AG04450 (cell line): ENCODE results near the gene ARHGDIG. TPM values are rescaled to one million over a fixed set of nuclear protein-coding genes. Genes with fewer than 3 reads are reported as not detected.

Experiments used
- CTCF ChIA-PET: fragments of 300-600, 350-600 bp; formaldehyde crosslinking; extraction: SDS; loops from one replicate; lab custom pipeline; 2022; ENCODE audit warnings: antibody characterized with exemption, inconsistent platforms; lab: Charles Lee
- POLR2A ChIA-PET: fragments of 350-600 bp; formaldehyde crosslinking; extraction: SDS; loops from one replicate; lab custom pipeline; 2021; ENCODE audit warnings: antibody characterized with exemption, inconsistent platforms; lab: Yijun Ruan, JAX
- DNase-seq: peaks from one replicate; pipeline ENCODE4 v3.0.0-alpha.2; 2011; ENCODE audit warnings: low read depth, low spot score
- H3K27ac ChIP-seq: one replicate; pipeline ENCODE4 v1.5.1; 2012; ENCODE audit warnings: low read depth, low read length, control low read depth
- H3K27me3 ChIP-seq: one replicate; pipeline ENCODE4 v1.6.0; 2012; ENCODE audit warnings: low read length; ENCODE audit not compliant: control insufficient read depth, insufficient read depth
- H3K4me3 ChIP-seq: 2 replicates; pipeline ENCODE4 v1.5.1; 2011; ENCODE audit warnings: mild to moderate bottlenecking, low read depth, low read length, control low read depth
- H3K9me3 ChIP-seq: 2 replicates; pipeline ENCODE4 v1.5.1; 2012; ENCODE audit warnings: low read length; ENCODE audit not compliant: control insufficient read depth, insufficient read depth
- polyA plus RNA-seq: library from polyadenylated mRNA; depleted of rRNA; stranded (reverse); fragments of >200 nt; gene quantifications from 2 replicates; pipeline ENCODE4 v1.2.3, GENCODE V29; 2011
- TF ChIP-seq, protein P1 (sequence below): IDR thresholded peaks from 2 replicates; pipeline ENCODE4 v1.5.1; 2011; ENCODE audit warnings: low read depth, low read length, control low read depth, inconsistent platforms

The ARHGDIG gene
- polyA plus RNA-seq, 1 experiment = not detected

- Histone ChIP-seq H3K4me3 (no peak overlapping the region), H3K27ac (no peak overlapping the region), H3K9me3 (peaks cover 3% of the 10 kb centered on the region), H3K27me3 (no peaks in the 10 kb centered on the region)
- ChIA-PET POLR2A (no interaction called here), CTCF (no interaction called here)
- no peak for DNase-seq
- TF ChIP-seq, protein P1, sequence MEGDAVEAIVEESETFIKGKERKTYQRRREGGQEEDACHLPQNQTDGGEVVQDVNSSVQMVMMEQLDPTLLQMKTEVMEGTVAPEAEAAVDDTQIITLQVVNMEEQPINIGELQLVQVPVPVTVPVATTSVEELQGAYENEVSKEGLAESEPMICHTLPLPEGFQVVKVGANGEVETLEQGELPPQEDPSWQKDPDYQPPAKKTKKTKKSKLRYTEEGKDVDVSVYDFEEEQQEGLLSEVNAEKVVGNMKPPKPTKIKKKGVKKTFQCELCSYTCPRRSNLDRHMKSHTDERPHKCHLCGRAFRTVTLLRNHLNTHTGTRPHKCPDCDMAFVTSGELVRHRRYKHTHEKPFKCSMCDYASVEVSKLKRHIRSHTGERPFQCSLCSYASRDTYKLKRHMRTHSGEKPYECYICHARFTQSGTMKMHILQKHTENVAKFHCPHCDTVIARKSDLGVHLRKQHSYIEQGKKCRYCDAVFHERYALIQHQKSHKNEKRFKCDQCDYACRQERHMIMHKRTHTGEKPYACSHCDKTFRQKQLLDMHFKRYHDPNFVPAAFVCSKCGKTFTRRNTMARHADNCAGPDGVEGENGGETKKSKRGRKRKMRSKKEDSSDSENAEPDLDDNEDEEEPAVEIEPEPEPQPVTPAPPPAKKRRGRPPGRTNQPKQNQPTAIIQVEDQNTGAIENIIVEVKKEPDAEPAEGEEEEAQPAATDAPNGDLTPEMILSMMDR = no peak
Observed at GRCh38 chr16:291539-291938, 11.1 kb downstream of the ARHGDIG start.

DNA sequence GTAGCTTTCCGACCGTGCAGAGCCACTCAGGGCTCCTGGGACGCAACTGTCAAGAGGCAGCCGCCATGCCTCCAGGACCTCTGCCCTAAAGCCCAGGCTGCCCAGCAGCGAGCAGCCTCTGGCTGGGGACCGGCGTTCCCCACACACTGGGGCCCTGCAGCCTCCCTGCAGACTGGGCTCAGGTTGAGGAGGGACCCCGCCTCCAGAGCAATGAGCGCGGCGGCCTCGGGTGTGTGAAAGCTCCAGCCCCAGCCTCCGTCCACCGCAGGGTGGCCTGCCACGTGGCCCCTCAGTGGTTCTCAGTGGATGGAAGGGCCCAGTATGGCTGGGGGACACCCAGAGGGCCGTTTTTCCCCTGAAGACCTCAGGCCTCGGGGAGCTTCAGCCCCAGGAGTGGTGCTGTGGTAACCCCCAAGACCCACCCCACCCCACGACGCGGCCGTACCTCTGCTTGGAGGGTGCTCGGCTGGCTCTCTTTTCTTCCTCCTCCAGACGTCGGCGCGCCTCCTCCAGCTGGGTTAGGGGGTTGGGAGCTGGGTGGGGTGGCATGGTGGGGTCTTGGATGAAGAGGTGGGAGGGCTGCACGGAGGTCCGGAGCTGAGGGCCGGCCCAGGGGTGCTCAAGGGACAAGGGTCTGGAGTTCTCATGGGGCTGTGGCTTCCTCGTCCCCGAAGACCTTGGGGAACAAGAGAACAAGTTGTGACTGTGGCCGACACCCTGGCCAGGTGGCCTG lies 12.8 kb downstream of the ARHGDIG start:
- H3K9me3 ChIP-seq = no peaks in the 10 kb centered on the region
- no peak overlapping the region for H3K4me3 ChIP-seq
- TF ChIP-seq, protein P1 = no peak
- H3K27me3 ChIP-seq = no peaks in the 10 kb centered on the region
- CTCF ChIA-PET = no interaction called here
- H3K27ac ChIP-seq = no peak overlapping the region
- POLR2A ChIA-PET = no interaction called here
- no peak for DNase-seq

GRCh38 chr16:296276-296675 lies 15.9 kb downstream of the ARHGDIG start:
- POLR2A ChIA-PET = no interaction called here
- CTCF ChIA-PET = no interaction called here
- DNase-seq = no peak
- Histone ChIP-seq H3K4me3 (no peak overlapping the region), H3K27ac (no peak overlapping the region), H3K9me3 (no peaks in the 10 kb centered on the region), H3K27me3 (no peaks in the 10 kb centered on the region)
- TF ChIP-seq, protein P1 = no peak

- Histone ChIP-seq H3K27me3 (no peaks in the 10 kb centered on the region), H3K27ac (no peak overlapping the region), H3K9me3 (no peaks in the 10 kb centered on the region; the same call in 1 of the 2 replicates), H3K4me3 (no peak overlapping the region)
- TF ChIP-seq, protein P1 = no peak
- CTCF ChIA-PET = no interaction called here
- DNase-seq = no peak
- POLR2A ChIA-PET = no interaction called here
Observed at GRCh38 chr16:296806-297510, 16.6 kb downstream of the ARHGDIG start.

GRCh38 chr16:297832-298231 lies 17.4 kb downstream of the ARHGDIG start:
- Histone ChIP-seq H3K9me3 (no peaks in the 10 kb centered on the region; the same call in 1 of the 2 replicates), H3K27ac (no peak overlapping the region), H3K4me3 (no peak overlapping the region), H3K27me3 (no peaks in the 10 kb centered on the region)
- TF ChIP-seq, protein P1 = no peak
- ChIA-PET CTCF (no interaction called here), POLR2A (no interaction called here)
- no peak for DNase-seq
